ENCODE measurements around the gene ATL3.
"Not testable (repeated sequence)": the region's sequence is repeated elsewhere in the genome, so short reads cannot be mapped to it uniquely, and the experiment has no call there.

ATL3 gene

GRCh38 chr11:63671322-63672155 is at the start of gene ATL3:
Gene ATL3 (minus strand): TSS chr11:63671376. CDS start chr11:63671335, 41 bp downstream.
- peak; percentile 90 for DNase-seq (ENCODE audit: low read depth)

GRCh38 chr11:63720611-63721010 is 49.4 kb upstream of the ATL3 start:
- DNase-seq (ENCODE audit: low read depth), result no peak

GRCh38 chr11:63719987-63720386 is 48.8 kb upstream of the ATL3 start:
- DNase-seq (ENCODE audit: low read depth), result no peak

- no peak for DNase-seq (ENCODE audit: low read depth)
Observed at GRCh38 chr11:63719001-63719400, 47.8 kb upstream of the ATL3 start.

- DNase-seq (ENCODE audit: low read depth), result no peak
Observed at GRCh38 chr11:63716046-63716445, 44.9 kb upstream of the ATL3 start.

- DNase-seq (ENCODE audit: low read depth), result no peak
Observed at GRCh38 chr11:63713766-63714165, 42.6 kb upstream of the ATL3 start.

GRCh38 chr11:63711838-63712237 is 40.7 kb upstream of the ATL3 start:
- no peak for DNase-seq (ENCODE audit: low read depth)

GRCh38 chr11:63710476-63711217 is 39.5 kb upstream of the ATL3 start:
- no peak for DNase-seq (ENCODE audit: low read depth)

- no peak for DNase-seq (ENCODE audit: low read depth)
Observed at GRCh38 chr11:63709336-63709884, 38.2 kb upstream of the ATL3 start.

- no peak for DNase-seq (ENCODE audit: low read depth)
Observed at GRCh38 chr11:63708764-63709163, 37.6 kb upstream of the ATL3 start.

GRCh38 chr11:63705526-63705925 is 34.4 kb upstream of the ATL3 start:
- no peak for DNase-seq (ENCODE audit: low read depth)

GRCh38 chr11:63699896-63700295 is 28.7 kb upstream of the ATL3 start:
- no peak for DNase-seq (ENCODE audit: low read depth)

- no peak for DNase-seq (ENCODE audit: low read depth)
Observed at GRCh38 chr11:63698976-63699733, 28.0 kb upstream of the ATL3 start.

- no peak for DNase-seq (ENCODE audit: low read depth)
Observed at GRCh38 chr11:63694596-63694995, 23.4 kb upstream of the ATL3 start.

GRCh38 chr11:63687845-63688244 is 16.7 kb upstream of the ATL3 start:
- no peak for DNase-seq (ENCODE audit: low read depth)

GRCh38 chr11:63686926-63687325 is 15.8 kb upstream of the ATL3 start:
- no peak for DNase-seq (ENCODE audit: low read depth)

- not testable (repeated sequence) for DNase-seq (ENCODE audit: low read depth)
Observed at GRCh38 chr11:63685158-63685721, 14.1 kb upstream of the ATL3 start.

- no peak for DNase-seq (ENCODE audit: low read depth)
Observed at GRCh38 chr11:63683133-63683991, 12.2 kb upstream of the ATL3 start.

- no peak for DNase-seq (ENCODE audit: low read depth)
Observed at GRCh38 chr11:63682066-63683021, 11.2 kb upstream of the ATL3 start.
